NB4 (cell line): ENCODE data around the gene CFAP91.

Experiments used
- MYC ChIP-seq: IDR thresholded peaks from 2 replicates; pipeline ENCODE4 v1.6.1; 2011; ENCODE audit warnings: low read depth, low read length
- POLR2A ChIP-seq: IDR thresholded peaks from 2 replicates; pipeline ENCODE4 v1.6.1; 2011; ENCODE audit warnings: mild to moderate bottlenecking; ENCODE audit not compliant: insufficient read length; ENCODE audit errors: extremely low read depth
- TF ChIP-seq, protein P1 (sequence below): IDR thresholded peaks from one replicate; pipeline ENCODE4 v1.5.1; 2012; ENCODE audit warnings: low read depth, low read length

DNA sequence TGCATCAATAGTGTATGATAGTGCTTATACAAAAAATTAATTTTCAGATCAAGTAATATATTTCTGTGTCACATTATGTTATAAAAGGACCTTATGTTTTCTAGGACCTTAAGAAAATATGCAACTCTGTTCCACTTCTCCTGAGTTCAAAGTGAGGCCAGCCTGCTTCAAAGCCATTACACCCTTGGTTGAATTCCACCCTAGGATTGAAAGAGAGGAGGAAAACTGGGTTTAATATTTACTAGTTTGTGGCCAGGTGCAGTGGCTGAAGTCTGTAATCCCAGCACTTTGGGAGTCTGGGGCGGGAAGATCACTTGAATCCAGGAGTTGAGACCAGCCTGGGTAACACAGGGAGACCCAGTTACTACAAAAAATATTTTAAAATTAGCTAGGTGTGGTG lies 46.2 kb downstream of the CFAP91 start:
- TF ChIP-seq, protein P1, sequence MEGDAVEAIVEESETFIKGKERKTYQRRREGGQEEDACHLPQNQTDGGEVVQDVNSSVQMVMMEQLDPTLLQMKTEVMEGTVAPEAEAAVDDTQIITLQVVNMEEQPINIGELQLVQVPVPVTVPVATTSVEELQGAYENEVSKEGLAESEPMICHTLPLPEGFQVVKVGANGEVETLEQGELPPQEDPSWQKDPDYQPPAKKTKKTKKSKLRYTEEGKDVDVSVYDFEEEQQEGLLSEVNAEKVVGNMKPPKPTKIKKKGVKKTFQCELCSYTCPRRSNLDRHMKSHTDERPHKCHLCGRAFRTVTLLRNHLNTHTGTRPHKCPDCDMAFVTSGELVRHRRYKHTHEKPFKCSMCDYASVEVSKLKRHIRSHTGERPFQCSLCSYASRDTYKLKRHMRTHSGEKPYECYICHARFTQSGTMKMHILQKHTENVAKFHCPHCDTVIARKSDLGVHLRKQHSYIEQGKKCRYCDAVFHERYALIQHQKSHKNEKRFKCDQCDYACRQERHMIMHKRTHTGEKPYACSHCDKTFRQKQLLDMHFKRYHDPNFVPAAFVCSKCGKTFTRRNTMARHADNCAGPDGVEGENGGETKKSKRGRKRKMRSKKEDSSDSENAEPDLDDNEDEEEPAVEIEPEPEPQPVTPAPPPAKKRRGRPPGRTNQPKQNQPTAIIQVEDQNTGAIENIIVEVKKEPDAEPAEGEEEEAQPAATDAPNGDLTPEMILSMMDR = no peak
- TF ChIP-seq POLR2A (no peak), MYC (no peak)
